ENCODE measurements around the gene PABPN1L.

GRCh38 chr16:88855736-88856121, 10.7 kb downstream of the PABPN1L start:
- TF ChIP-seq CTCF (IDR thresholded peaks at IDR 0.05) (no peak), POLR2A (IDR thresholded peaks at IDR 0.05) (no peak)

Measured in adrenal gland (tissue), 5 donors.